Measurements from ENCODE around the gene OVCA2.

The OVCA2 gene

GRCh38 chr17:2049333-2050299 is 7.8 kb downstream of the OVCA2 start:
- H3K27ac ChIP-seq (ENCODE audit: low read depth, low read length, severe bottlenecking), result peak overlapping the region; percentile 73
- WGBS, 2 experiments (ENCODE audit: insufficient coverage in 2 of 2), result 4 to 6% methylated on average over 60 to 79 of the region's 104 CpGs
- no peaks in the 10 kb centered on the region for H3K9me3 ChIP-seq (ENCODE audit: control insufficient read depth, low read length)
- H3K36me3 ChIP-seq (ENCODE audit: control insufficient read depth, insufficient read depth, low read length), result peaks cover under 1% of the 10 kb centered on the region
- peaks cover 14% of the 10 kb centered on the region for H3K4me1 ChIP-seq (ENCODE audit: control insufficient read depth, insufficient read depth, low read length, poor library complexity, severe bottlenecking)
- H3K4me3 ChIP-seq (ENCODE audit: extremely low read depth, insufficient read depth, low read length, poor library complexity, severe bottlenecking), result peak overlapping the region; percentile 50

DNA sequence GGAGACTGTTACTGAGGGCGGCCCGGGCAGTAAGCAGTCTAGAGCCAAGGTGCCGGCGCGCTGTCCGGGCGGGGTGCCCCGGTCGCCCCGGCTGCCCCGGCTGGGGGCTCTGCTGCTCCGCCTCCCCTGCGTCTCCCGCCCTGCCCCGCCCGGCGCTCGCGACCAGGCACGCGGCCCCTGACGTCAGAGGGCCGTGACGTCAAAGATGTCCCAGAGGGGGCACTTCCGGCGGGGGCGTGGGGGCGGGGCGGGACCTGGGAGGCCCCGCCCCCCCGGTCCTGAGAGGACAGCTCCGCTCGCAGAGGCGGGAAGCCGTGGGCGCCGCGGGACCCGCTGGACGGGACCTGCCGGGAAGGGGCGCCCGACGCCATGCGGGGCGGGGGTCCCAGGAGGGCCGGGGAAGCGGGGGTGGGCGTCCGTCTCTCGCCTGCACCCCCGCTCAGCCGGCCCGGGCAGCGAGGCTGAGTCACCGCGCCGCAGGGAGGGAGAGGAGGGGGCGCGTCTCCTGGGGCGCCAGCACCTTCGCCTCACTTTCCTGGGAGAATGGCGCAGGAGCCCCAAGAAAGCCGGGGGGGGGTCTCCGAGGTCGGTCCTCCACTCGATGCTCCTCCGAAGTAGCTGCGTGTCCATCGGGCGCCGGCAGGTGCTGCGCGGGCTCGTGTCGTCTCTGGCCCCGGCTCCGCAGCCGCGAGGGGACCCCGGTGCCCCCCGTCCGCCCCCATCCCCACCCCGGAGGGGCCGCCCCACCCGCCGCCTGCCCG is 8.7 kb downstream of the OVCA2 start:
- Histone ChIP-seq H3K4me1 (ENCODE audit: control insufficient read depth, insufficient read depth, low read length, poor library complexity, severe bottlenecking) (peaks cover 16% of the 10 kb centered on the region), H3K4me3 (ENCODE audit: extremely low read depth, insufficient read depth, low read length, poor library complexity, severe bottlenecking) (peak overlapping the region; percentile 41), H3K27ac (ENCODE audit: low read depth, low read length, severe bottlenecking) (no peak overlapping the region), H3K36me3 (ENCODE audit: control insufficient read depth, insufficient read depth, low read length) (no peaks in the 10 kb centered on the region), H3K9me3 (ENCODE audit: control insufficient read depth, low read length) (no peaks in the 10 kb centered on the region)
- WGBS, 2 experiments (ENCODE audit: insufficient coverage in 2 of 2), result 1 to 4% methylated on average over 49 to 75 of the region's 88 CpGs

- Histone ChIP-seq H3K4me3 (ENCODE audit: extremely low read depth, insufficient read depth, low read length, poor library complexity, severe bottlenecking) (peak overlapping the region; percentile 41), H3K27ac (ENCODE audit: low read depth, low read length, severe bottlenecking) (no peak overlapping the region), H3K4me1 (ENCODE audit: control insufficient read depth, insufficient read depth, low read length, poor library complexity, severe bottlenecking) (peaks cover 19% of the 10 kb centered on the region), H3K36me3 (ENCODE audit: control insufficient read depth, insufficient read depth, low read length) (no peaks in the 10 kb centered on the region), H3K9me3 (ENCODE audit: control insufficient read depth, low read length) (no peaks in the 10 kb centered on the region)
- WGBS, 2 experiments (ENCODE audit: insufficient coverage in 2 of 2), result 6 to 7% methylated on average over 51 to 63 of the region's 81 CpGs
These were observed 9.5 kb downstream of the OVCA2 start for GRCh38 chr17:2051061-2051932.

GRCh38 chr17:2051933-2052559 is 10.2 kb downstream of the OVCA2 start:
- Histone ChIP-seq H3K4me1 (ENCODE audit: control insufficient read depth, insufficient read depth, low read length, poor library complexity, severe bottlenecking) (peaks cover 23% of the 10 kb centered on the region), H3K36me3 (ENCODE audit: control insufficient read depth, insufficient read depth, low read length) (no peaks in the 10 kb centered on the region), H3K4me3 (ENCODE audit: extremely low read depth, insufficient read depth, low read length, poor library complexity, severe bottlenecking) (no peak overlapping the region), H3K9me3 (ENCODE audit: control insufficient read depth, low read length) (no peaks in the 10 kb centered on the region), H3K27ac (ENCODE audit: low read depth, low read length, severe bottlenecking) (no peak overlapping the region)
- WGBS, 2 experiments (ENCODE audit: insufficient coverage in 2 of 2), result 50 to 54% methylated on average over 11 to 13 of the region's 14 CpGs

DNA sequence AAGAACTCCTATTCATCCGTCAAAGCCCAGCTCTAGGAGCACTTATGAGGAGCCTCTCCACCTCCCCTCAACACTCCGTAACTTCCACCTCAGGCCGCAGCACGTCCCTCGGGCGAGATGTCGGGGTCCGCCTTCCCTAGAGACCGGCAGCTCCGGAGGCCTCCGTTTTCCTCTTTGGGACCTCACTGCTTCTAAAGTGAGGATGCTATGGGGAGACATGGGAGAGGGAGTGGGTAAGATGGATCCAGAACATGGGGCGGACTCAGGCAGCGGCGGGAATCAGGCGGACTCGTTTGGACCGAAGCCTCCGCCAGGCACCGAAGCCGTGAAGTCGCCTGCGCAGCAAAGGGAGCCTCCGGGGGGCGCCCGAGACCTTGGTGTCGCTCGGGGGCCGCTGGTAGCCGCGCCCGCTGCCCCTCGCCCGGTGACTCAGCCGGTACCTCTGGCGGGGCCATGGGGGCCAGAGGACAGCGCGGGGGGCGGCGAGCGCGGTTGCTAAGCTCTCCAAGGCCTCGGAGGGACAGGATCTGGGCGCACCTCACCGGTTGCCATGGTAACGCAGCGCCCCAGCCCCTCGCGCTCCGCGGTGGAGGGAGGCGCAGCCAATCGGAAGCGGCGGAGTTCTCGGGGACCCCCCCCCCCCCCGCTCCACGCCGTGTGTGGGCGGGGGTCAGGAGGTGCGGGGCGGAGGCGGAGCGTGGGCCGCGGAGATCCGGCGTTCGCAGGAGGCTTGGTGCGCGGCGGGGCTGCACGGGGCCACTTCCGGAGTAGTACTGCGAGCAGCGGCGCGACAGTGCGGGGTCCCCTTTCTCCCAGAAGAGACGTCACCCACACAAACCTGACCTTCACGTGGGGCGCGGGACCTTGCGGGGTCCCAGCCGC is 11.8 kb downstream of the OVCA2 start:
- WGBS, 2 experiments (ENCODE audit: insufficient coverage in 2 of 2), result 7 to 9% methylated on average over 62 to 63 of the region's 84 CpGs
- H3K4me3 ChIP-seq (ENCODE audit: extremely low read depth, insufficient read depth, low read length, poor library complexity, severe bottlenecking), result peak overlapping the region; percentile 41
- H3K36me3 ChIP-seq (ENCODE audit: control insufficient read depth, insufficient read depth, low read length), result no peaks in the 10 kb centered on the region
- no peaks in the 10 kb centered on the region for H3K9me3 ChIP-seq (ENCODE audit: control insufficient read depth, low read length)
- peaks cover 23% of the 10 kb centered on the region for H3K4me1 ChIP-seq (ENCODE audit: control insufficient read depth, insufficient read depth, low read length, poor library complexity, severe bottlenecking)
- no peak overlapping the region for H3K27ac ChIP-seq (ENCODE audit: low read depth, low read length, severe bottlenecking)

DNA sequence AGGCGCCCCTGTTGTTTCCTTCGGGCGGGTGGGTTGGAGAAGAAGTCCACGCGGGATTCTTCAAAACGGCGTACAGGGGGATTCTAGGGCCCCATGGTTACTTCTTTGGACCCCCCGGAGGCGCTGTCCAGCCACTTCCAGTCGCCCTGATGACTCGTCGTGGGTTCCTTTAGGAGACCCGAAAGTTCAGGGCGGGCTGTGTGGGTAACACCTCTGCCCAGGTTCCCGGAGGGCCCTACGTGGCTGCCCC is 12.4 kb downstream of the OVCA2 start:
- H3K9me3 ChIP-seq (ENCODE audit: control insufficient read depth, low read length), result no peaks in the 10 kb centered on the region
- WGBS, 2 experiments (ENCODE audit: insufficient coverage in 2 of 2), result 21% methylated on average over 16 of the region's 16 CpGs
- H3K4me3 ChIP-seq (ENCODE audit: extremely low read depth, insufficient read depth, low read length, poor library complexity, severe bottlenecking), result peak overlapping the region; percentile 41

DNA sequence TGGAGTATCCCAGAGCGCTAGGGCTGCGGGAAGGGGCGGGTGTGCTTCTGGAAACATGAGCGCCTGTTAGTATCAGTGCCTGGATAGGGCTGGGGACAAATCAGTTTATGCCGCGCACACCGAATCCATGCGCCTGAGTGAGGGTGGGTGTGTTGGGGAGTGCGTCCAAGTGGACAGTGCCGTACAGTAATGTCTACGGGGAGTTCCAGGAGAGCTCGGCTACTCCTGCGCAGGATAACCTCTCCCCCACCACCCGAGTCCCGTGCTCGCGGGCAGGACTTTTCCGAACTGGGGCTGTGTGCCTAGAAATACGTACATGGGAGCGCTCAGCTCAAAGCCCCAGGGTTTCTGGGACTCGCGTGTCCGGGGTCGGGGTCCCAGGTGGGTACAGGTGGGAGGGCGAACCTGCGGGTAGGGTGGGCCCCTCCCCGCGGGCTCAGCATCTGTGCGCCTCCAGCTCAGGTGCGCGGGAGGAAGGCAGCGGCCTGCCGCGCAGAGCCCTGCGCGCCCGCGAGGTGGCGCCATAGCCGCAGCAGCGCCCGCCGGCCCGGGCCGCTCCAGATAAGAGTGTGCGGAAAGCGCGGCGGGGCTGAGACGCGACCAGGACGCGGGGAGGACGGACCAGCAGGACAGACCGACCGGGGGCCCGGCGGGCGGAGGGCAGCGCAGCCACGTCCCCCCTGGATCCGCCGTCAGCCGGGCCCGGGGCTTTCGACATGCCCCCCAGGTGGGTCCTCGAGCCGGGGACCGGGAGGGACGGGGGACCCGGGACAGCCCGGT is 12.9 kb downstream of the OVCA2 start, which contains the start of gene HIC1:
Gene HIC1 (plus strand): TSS at position 592 of the 780 bp plus-strand sequence. CDS start 1,588 bp downstream, outside the sequence.
- no peak within 1 kb of the TSS for H3K27ac ChIP-seq (ENCODE audit: low read depth, low read length, severe bottlenecking)
- peaks cover 24% of the 10 kb centered on the region for H3K4me1 ChIP-seq (ENCODE audit: control insufficient read depth, insufficient read depth, low read length, poor library complexity, severe bottlenecking)
- H3K36me3 ChIP-seq (ENCODE audit: control insufficient read depth, insufficient read depth, low read length), result no peaks in the 10 kb centered on the region
- 5% methylated on average over 51 to 68 of the region's 72 CpGs for WGBS, 2 experiments (ENCODE audit: insufficient coverage in 2 of 2)
- H3K4me3 ChIP-seq (ENCODE audit: extremely low read depth, insufficient read depth, low read length, poor library complexity, severe bottlenecking), result peak within 1 kb of the TSS; percentile 41
- no peaks in the 10 kb centered on the region for H3K9me3 ChIP-seq (ENCODE audit: control insufficient read depth, low read length)

More for the DNA sequence above, 12.4 kb downstream of the OVCA2 start:
- Histone ChIP-seq H3K27ac (ENCODE audit: low read depth, low read length, severe bottlenecking) (no peak overlapping the region), H3K4me1 (ENCODE audit: control insufficient read depth, insufficient read depth, low read length, poor library complexity, severe bottlenecking) (peaks cover 23% of the 10 kb centered on the region), H3K36me3 (ENCODE audit: control insufficient read depth, insufficient read depth, low read length) (no peaks in the 10 kb centered on the region)

DNA sequence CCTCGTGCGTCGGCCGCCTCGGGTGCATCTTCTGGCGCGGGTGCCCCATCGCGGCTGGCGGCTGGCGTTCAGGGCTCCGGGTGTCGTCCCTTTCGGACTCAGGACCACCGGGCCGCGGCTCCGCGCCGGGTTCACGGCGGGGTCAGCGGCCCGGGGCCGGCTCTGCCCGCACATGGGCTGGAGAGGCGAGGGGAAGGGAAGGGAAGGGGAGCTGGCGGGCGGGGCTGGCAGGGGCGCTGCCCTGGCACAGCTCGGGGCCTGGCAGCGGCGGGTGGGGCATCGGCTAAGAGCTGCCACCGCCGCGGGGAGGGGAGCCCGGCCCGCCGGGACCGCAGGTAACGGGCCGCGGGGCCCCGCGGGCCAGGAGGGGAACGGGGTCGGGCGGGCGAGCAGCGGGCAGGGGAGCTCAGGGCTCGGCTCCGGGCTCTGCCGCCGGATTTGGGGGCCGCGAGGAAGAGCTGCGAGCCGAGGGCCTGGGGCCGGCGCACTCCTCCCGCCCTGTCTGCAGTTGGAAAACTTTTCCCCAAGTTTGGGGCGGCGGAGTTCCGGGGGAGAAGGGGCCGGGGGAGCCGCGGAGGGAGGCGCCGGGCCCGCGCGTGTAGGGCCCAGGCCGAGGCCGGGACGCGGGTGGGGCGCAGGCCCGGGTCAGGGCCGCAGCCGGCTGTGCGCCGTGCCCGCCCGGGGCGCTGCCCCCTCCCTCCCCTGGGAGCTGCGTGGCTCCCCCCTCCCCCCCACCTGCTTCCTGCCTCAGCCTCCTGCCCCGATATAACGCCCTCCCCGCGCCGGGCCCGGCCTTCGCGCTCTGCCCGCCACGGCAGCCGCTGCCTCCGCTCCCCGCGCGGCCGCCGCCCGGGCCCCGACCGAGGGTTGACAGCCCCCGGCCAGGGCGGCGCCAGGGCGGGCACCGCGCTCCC is 13.7 kb downstream of the OVCA2 start:
- Histone ChIP-seq H3K4me1 (ENCODE audit: control insufficient read depth, insufficient read depth, low read length, poor library complexity, severe bottlenecking) (peaks cover 27% of the 10 kb centered on the region), H3K36me3 (ENCODE audit: control insufficient read depth, insufficient read depth, low read length) (peaks cover 7% of the 10 kb centered on the region), H3K4me3 (ENCODE audit: extremely low read depth, insufficient read depth, low read length, poor library complexity, severe bottlenecking) (peak overlapping the region; percentile 35), H3K9me3 (ENCODE audit: control insufficient read depth, low read length) (no peaks in the 10 kb centered on the region), H3K27ac (ENCODE audit: low read depth, low read length, severe bottlenecking) (no peak overlapping the region)
- WGBS, 2 experiments (ENCODE audit: insufficient coverage in 2 of 2), result 2 to 4% methylated on average over 67 to 87 of the region's 113 CpGs

Measured in mesodermal cell (in vitro differentiated cells).